HG03439 (cell line): Measurements from ENCODE around the gene ZNF474.

Source experiments
- ATAC-seq: cut with Tn5 transposase; IDR thresholded peaks from one replicate; pipeline ENCODE4 v1.9.1; 2021; ENCODE audit warnings: mild to moderate bottlenecking, moderate library complexity; ENCODE audit not compliant: unreplicated experiment

Gene ZNF474

DNA sequence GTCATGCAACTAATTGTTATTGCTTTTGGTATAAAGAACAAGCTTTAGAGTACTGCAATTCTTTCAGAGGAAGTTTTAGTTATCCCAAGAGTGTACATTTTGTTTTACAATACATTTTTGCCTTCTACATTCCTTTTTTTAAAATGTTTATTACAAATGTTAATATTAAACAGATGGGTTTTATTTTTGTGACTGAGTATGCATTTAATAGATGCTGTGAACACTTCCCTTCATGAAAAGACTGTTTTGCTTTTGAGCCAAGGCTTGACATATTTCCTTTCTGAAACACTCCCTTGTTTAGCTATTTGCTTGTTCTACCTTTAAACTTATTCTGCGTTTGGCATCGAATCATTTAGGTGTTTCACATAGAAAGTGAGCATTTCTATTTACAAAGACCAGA lies 14.8 kb upstream of the ZNF474 start:
- no peak for ATAC-seq

- ATAC-seq: no peak
Observed at GRCh38 chr5:122118356-122118948, 10.9 kb upstream of the ZNF474 start.

GRCh38 chr5:122119205-122119604 lies 10.1 kb upstream of the ZNF474 start:
- ATAC-seq: no peak

DNA sequence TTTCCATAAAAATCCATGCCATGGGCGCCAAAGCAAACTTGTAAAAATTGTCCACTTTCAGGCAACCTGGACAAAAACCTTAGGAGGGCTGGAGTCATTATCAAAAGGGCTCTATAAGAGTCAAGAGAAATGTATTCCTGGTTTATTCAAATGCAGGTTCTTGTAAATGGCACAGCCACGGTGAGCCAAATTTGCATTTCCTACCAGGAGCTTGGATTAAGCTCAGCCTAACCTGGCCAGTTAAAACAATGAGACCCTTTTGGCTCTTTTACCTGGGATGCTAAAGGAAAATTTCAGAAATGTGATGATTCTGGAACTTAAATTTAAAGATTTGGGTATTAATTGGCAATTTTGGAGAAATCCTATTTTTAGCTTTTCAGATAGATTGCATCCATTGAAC lies 8.9 kb upstream of the ZNF474 start:
- ATAC-seq: no peak

DNA sequence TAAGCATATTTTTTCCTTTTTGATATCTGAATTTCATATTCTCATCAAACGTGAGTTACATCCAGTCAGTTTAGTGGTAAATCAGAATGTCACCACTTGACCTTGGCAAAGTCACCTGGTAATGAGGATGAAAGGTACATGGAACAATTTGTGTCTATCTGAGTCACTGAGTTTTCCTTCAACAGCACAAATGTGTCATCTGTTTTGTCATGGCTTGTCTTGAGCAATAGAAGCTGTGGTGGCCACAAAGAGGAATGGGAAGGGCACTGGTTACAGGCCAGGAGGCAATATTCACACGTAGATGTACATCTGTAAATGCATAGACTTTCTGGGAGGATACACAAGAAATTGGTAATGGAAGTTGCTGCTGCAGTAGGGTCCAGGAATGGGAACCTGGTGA lies 8.4 kb upstream of the ZNF474 start:
- ATAC-seq: no peak

DNA sequence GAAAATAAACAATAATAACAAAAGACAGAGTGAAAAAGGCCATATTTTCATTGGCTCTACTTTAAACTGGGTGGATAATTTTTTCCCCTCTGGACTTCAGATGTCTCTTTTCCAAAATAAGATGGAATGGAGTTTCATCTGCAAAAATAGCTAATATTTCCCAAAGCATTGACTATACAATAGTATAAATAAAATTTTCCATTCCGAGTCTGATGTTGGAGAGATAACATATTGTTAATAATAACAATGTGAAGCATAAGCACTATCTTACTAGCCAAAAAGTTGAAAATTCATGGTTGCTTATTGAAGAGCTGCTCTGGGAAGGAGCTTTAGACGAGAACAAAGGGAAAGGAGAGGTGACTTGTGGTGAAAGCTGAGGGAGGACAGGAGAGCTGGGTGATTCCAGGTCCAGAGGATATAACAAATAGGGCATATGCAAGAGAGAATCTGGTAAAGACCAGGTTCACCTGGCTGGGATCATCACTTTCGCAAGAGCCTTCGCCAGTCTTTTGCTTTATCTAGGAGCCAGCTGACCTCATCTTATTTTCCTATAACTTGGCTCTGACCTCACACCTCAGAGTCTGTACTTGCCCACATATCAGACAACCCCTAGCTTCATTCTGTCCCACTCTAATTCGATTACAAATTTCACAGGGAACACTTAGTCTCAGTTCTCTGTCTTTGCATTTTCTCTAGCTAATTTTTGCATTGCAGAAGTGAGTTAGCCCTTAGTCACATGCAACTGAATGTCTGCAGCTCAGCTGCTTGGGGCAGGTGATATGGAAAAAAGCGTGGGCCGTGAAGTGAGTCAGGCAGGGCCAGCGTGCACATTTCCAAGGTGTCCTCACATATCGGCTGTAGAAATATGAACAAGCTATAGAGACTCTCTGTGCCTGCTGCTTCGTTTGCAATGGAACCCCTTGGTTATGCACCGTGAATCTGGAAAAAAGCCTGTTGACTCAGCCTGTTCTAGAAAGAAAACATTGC lies 7.6 kb upstream of the ZNF474 start:
- ATAC-seq: no peak

GRCh38 chr5:122124766-122125165 lies 4.6 kb upstream of the ZNF474 start:
- no peak for ATAC-seq

DNA sequence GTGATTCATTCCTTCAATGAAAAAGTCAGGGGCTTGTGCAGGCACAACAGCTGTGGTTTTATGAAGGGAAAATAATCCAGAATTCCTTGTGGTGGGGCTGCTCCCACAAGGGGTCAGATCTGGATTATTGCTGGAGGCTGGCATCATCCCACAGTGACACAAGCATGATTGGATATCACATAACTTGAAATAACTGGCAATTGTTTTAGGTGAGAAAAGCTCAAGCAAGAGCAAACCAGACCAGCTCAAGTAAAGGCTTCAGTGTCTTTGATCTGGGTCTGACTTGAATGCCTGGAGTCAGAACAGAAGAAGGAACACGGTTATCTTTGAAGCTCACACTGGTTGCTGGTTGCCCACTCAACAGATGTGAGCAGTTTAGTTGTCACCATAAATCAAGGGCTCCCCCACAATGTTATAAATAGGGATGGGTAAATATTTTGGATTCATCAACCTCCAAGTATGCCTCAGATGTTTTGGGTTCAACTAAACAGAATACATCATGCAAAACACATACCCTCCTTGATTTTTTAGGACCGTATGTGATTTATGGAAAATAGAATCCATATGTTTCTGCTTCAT lies 3.1 kb upstream of the ZNF474 start:
- no peak for ATAC-seq

DNA sequence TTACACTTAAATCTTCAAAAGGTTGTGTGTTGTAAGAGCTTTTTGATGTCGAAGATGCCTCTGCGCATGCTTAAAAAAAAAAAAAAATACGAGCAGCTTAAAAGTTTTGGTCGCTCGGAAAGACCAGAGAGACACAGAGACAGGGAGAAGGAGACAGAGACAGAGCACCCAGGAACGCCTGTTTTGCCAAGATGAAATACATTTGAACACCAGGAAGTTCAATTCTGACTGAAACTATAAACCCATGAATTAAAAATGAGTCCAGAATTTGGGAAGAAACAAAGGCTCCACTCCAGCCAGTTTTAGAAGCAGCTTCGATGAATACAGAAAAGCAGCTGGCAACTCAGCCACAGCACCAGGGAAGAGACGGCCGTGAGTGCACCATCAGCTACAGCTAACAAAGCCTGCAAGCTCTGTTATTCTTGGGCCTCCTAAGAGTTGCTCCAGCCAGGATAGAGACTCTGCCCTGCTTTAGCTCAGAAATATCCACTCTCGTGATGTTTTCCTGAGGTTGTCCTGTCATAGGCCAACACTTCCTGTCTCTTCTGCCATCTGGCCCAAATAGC lies 2.5 kb upstream of the ZNF474 start:
- ATAC-seq: no peak

- ATAC-seq: no peak
Observed at GRCh38 chr5:122130152-122130551, 806 bp downstream of the ZNF474 start.

DNA sequence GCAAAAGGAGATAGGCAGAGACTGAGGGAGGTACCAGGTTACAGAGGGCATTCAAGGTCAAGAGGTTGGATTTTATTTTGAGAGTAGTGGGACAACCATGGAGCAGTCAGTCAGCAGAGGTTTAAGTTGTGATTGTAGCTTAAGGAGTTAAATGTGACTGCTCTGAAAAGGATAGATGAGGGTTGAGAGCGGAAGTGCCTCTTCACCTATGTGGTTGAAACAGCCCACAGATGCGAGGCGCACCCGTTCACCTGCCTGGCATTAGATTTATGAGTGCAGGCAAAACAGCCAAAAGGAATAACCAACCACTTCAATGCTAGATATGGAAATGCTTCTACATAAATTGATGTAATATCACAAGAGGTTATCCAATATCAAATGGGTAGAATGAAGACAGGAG lies 8.4 kb downstream of the ZNF474 start:
- ATAC-seq: no peak

DNA sequence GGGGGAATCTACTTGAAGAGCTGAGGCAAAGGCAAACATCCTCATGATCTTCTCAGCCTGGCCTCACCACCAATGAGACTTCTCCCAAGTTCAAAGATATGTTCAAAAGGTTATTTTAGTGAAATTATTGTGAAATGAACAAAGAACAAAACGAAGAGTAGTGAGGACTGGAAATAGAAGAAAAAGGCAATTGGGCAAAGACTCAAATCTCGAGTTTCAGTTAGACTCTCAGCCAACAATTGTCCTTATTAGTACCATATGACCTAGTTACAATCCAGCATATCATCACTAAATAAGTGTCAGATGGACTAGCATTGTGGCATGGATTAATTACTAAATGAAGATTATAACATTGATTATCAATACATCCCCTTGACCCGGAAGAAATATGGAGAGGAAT lies 9.0 kb downstream of the ZNF474 start:
- no peak for ATAC-seq

GRCh38 chr5:122140900-122141299 lies 11.6 kb downstream of the ZNF474 start:
- no peak for ATAC-seq

DNA sequence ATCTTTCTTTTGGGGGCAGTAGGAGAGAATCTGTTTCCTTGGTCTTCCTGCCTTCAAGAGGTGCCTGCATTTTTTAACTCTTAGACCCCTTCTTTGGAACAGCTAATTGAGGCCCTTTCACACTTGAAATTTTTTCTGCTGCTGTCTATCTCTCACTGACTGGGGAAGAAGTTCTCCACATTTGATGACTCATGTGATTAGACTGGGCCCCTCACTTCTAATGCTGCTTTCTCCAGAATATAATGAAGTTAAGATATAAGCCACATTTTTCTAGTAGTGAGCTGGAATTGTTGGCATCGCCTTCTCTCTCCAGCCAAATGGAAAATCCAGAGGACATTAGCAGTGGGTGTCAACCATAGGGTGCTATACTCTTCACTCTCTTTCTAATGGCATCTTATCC lies 12.4 kb downstream of the ZNF474 start:
- ATAC-seq: no peak

GRCh38 chr5:122142480-122143164 lies 13.3 kb downstream of the ZNF474 start:
- ATAC-seq: no peak

GRCh38 chr5:122144236-122144635 lies 14.9 kb downstream of the ZNF474 start:
- ATAC-seq: no peak

DNA sequence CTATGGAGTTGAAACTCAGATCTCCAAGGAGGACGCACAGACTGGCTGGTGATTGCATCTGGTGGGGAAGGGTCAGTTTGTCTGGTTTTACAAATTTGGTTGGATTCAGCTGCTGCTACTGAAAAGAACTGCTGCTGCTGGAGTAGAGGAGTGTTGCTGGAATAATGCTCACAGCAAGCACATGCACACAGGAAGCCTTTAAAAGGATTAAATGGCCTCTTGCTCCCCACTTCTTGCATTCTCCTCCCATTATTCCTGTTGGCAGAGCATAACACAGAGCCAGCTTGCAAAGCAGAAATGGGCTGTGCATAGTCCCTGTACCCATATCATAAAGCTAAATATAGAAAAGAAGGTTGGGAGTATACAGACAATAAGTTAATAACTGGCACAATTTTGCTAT lies 16.6 kb downstream of the ZNF474 start:
- ATAC-seq: no peak

GRCh38 chr5:122149321-122150090 lies 20.2 kb downstream of the ZNF474 start:
- ATAC-seq: no peak

GRCh38 chr5:122150215-122150614 lies 20.9 kb downstream of the ZNF474 start:
- no peak for ATAC-seq

- ATAC-seq: no peak
Observed at GRCh38 chr5:122151640-122152039, 22.3 kb downstream of the ZNF474 start.
